GM12878 (cell line): ENCODE measurements around the gene SETD4. TPM values are rescaled to one million over a fixed set of nuclear protein-coding genes. Genes with fewer than 3 reads are reported as not detected.

Experiments
- BHLHE40 ChIP-seq, 2 experiments: fragments of 450-650 bp in 1 of 2; IDR thresholded peaks; 2 replicates each; pipeline ENCODE4 v1.6.1; 2011 to 2017; ENCODE audit warnings: low read depth in 2 of 2, borderline replicate concordance in 1 of 2, improper control_type of control experiment in 1 of 2, low read length in 1 of 2, mild to moderate bottlenecking in 1 of 2
- BRCA1 ChIP-seq: IDR thresholded peaks from 2 replicates; pipeline ENCODE4 v1.6.1; 2011; ENCODE audit warnings: low read depth, low read length, improper control_type of control experiment
- CREM ChIP-seq: IDR thresholded peaks from 2 replicates; pipeline ENCODE4 v1.6.1; 2014; ENCODE audit warnings: antibody characterized with exemption, low read depth
- GATAD2B ChIP-seq: fragments of 450-650 bp; conservative IDR thresholded peaks from 2 replicates; pipeline ENCODE4 v1.6.1; 2017; ENCODE audit warnings: low read depth, mild to moderate bottlenecking, moderate library complexity
- HDAC2 ChIP-seq: fragments of 200-600 bp; sonication (generic); IDR thresholded peaks from 2 replicates; pipeline ENCODE4 v1.6.1; 2017
- IKZF1 ChIP-seq: fragments of 450-650 bp; conservative IDR thresholded peaks from 2 replicates; pipeline ENCODE4 v1.6.1; 2017; ENCODE audit warnings: antibody characterized with exemption, mild to moderate bottlenecking
- KAT2A ChIP-seq: conservative IDR thresholded peaks from 2 replicates; pipeline ENCODE4 v1.6.1; 2011; ENCODE audit warnings: low read depth, low read length; ENCODE audit not compliant: control insufficient read depth
- MEF2B ChIP-seq: fragments of 450-650 bp; IDR thresholded peaks from 2 replicates; pipeline ENCODE4 v1.6.1; 2018; ENCODE audit warnings: mild to moderate bottlenecking, moderate library complexity; ENCODE audit not compliant: partially characterized antibody, poor library complexity, severe bottlenecking
- NBN ChIP-seq: fragments of 450-650 bp; IDR thresholded peaks from 2 replicates; pipeline ENCODE4 v1.6.1; 2016
- NFYB ChIP-seq: IDR thresholded peaks from 2 replicates; pipeline ENCODE4 v1.6.1; 2011; ENCODE audit warnings: low read depth, mild to moderate bottlenecking, low read length, improper control_type of control experiment, moderate library complexity; ENCODE audit not compliant: insufficient read depth
- NR2F1 ChIP-seq: fragments of 450-650 bp; conservative IDR thresholded peaks from 2 replicates; pipeline ENCODE4 v1.6.1; 2017; ENCODE audit warnings: mild to moderate bottlenecking
- PAX8 ChIP-seq: fragments of 450-650 bp; IDR thresholded peaks from 2 replicates; pipeline ENCODE4 v1.6.1; 2017; ENCODE audit warnings: mild to moderate bottlenecking, moderate library complexity
- PML ChIP-seq: IDR thresholded peaks from 2 replicates; pipeline ENCODE4 v1.6.1; 2012; ENCODE audit warnings: low read length, inconsistent platforms
- POLR2AphosphoS5 ChIP-seq: IDR thresholded peaks from 2 replicates; pipeline ENCODE4 v1.6.1; 2011; ENCODE audit warnings: mild to moderate bottlenecking, low read length, inconsistent platforms
- RAD51 ChIP-seq: fragments of 450-650 bp; IDR thresholded peaks from 2 replicates; pipeline ENCODE4 v1.6.1; 2016; ENCODE audit warnings: moderate library complexity, mild to moderate bottlenecking, inconsistent platforms
- RBBP5 ChIP-seq: fragments of 200-600 bp; sonication (generic); conservative IDR thresholded peaks from 2 replicates; pipeline ENCODE4 v1.6.1; 2016
- RCOR1 ChIP-seq: conservative IDR thresholded peaks from 2 replicates; pipeline ENCODE4 v1.6.1; 2012; ENCODE audit warnings: low read depth, low read length, improper control_type of control experiment
- SMARCA5 ChIP-seq: fragments of 450-650 bp; IDR thresholded peaks from 2 replicates; pipeline ENCODE4 v1.6.1; 2017; ENCODE audit warnings: mild to moderate bottlenecking
- SP1 ChIP-seq: IDR thresholded peaks from one replicate; pipeline ENCODE4 v1.6.1; 2011; ENCODE audit warnings: low read depth, low read length
- STAT1 ChIP-seq: fragments of 450-650 bp; conservative IDR thresholded peaks from 2 replicates; pipeline ENCODE4 v1.6.1; 2014; ENCODE audit warnings: antibody characterized with exemption, mild to moderate bottlenecking
- YY1 ChIP-seq: IDR thresholded peaks from 2 replicates; pipeline ENCODE4 v1.6.1; 2011; ENCODE audit warnings: low read depth, mild to moderate bottlenecking, low read length
- ZNF207 ChIP-seq: fragments of 450-650 bp; IDR thresholded peaks from 2 replicates; pipeline ENCODE4 v1.6.1; 2014; ENCODE audit warnings: antibody characterized with exemption, mild to moderate bottlenecking, borderline replicate concordance
- polyA plus RNA-seq, 11 experiments: library from polyadenylated mRNA; depleted of rRNA in 4 of 11; unstranded in 6 of 11; stranded (reverse) in 5 of 11; fragments of >200 nt; fragmentation: Nextera tagmentation in 4 of 11; fragmentation: Illumina TruSeq in 1 of 11; extraction: Ambion mirVana in 4 of 11; extraction: Trizol in 1 of 11; gene quantifications; 1 replicate in 1 of 11; 2 replicates in 10 of 11; pipeline versions ENCODE4 v1.2.1 to v1.2.3, GENCODE V29; 2011 to 2016; ENCODE audit warnings: inconsistent platforms in 2 of 11, missing spikeins in 2 of 11, low read depth in 1 of 11
- total RNA-seq, 4 experiments: library from RNA; depleted of rRNA in 3 of 4; stranded (reverse); fragments of >200 nt in 3 of 4; fragmentation: Illumina TruSeq in 1 of 4; extraction: Trizol in 1 of 4; gene quantifications; 2 replicates each; pipeline versions ENCODE4 v1.2.1 to v1.2.3, GENCODE V29; 2013 to 2021
- TF ChIP-seq, protein P1 (sequence below): IDR thresholded peaks from 2 replicates; pipeline ENCODE4 v1.6.1; 2011; ENCODE audit warnings: low read depth, low read length, improper control_type of control experiment, borderline replicate concordance
- TF ChIP-seq, protein P2 (sequence below): IDR thresholded peaks from 2 replicates; pipeline ENCODE4 v1.6.1; 2011; ENCODE audit warnings: borderline replicate concordance, low read depth, mild to moderate bottlenecking, moderate library complexity, mixed read lengths, low read length; ENCODE audit not compliant: insufficient read depth; ENCODE audit errors: extremely low read length
- TF ChIP-seq, protein P3 (sequence below): fragments of 150-350 bp; IDR thresholded peaks from 2 replicates; pipeline ENCODE4 v1.6.1; 2014; ENCODE audit warnings: mild to moderate bottlenecking, low read depth, low read length
- TF ChIP-seq, protein P4 (sequence below): IDR thresholded peaks from 2 replicates; pipeline ENCODE4 v1.6.1; 2011; ENCODE audit warnings: borderline replicate concordance, low read depth, mild to moderate bottlenecking, moderate library complexity, low read length; ENCODE audit not compliant: insufficient read depth, poor library complexity, severe bottlenecking

Gene SETD4
- total and polyA plus RNA-seq, 10 of the 15 experiments (the other 5 are each of a cell fraction or from before 2014, with no cell fraction given), result 10.3 to 37.0 (median 18.6) TPM

- TF ChIP-seq, protein P1, sequence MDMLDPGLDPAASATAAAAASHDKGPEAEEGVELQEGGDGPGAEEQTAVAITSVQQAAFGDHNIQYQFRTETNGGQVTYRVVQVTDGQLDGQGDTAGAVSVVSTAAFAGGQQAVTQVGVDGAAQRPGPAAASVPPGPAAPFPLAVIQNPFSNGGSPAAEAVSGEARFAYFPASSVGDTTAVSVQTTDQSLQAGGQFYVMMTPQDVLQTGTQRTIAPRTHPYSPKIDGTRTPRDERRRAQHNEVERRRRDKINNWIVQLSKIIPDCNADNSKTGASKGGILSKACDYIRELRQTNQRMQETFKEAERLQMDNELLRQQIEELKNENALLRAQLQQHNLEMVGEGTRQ, result no peak
- TF ChIP-seq, protein P2, sequence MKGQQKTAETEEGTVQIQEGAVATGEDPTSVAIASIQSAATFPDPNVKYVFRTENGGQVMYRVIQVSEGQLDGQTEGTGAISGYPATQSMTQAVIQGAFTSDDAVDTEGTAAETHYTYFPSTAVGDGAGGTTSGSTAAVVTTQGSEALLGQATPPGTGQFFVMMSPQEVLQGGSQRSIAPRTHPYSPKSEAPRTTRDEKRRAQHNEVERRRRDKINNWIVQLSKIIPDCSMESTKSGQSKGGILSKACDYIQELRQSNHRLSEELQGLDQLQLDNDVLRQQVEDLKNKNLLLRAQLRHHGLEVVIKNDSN, result no peak
- TF ChIP-seq, protein P3, sequence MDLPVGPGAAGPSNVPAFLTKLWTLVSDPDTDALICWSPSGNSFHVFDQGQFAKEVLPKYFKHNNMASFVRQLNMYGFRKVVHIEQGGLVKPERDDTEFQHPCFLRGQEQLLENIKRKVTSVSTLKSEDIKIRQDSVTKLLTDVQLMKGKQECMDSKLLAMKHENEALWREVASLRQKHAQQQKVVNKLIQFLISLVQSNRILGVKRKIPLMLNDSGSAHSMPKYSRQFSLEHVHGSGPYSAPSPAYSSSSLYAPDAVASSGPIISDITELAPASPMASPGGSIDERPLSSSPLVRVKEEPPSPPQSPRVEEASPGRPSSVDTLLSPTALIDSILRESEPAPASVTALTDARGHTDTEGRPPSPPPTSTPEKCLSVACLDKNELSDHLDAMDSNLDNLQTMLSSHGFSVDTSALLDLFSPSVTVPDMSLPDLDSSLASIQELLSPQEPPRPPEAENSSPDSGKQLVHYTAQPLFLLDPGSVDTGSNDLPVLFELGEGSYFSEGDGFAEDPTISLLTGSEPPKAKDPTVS, result no peak
- TF ChIP-seq NFYB (no peak), RBBP5 (no peak), BRCA1 (no peak), RAD51 (no peak), NBN (no peak), STAT1 (no peak), POLR2AphosphoS5 (no peak), IKZF1 (no peak), RCOR1 (no peak), HDAC2 (no peak), SP1 (no peak), PML (no peak), NR2F1 (no peak), YY1 (peak; percentile 66; the same call in 1 of the 2 replicates), BHLHE40 (IDR thresholded peaks at IDR 0.05; ENCODE audit: borderline replicate concordance in 1 of 2, low read depth in 2 of 2, low read length in 1 of 2) (0 out of 4 replicates have a peak, but pooled peaks of 1 of the 2 experiments have one; percentile 28), KAT2A (no peak), CREM (no peak), PAX8 (no peak), MEF2B (peak; percentile 60), SMARCA5 (peak; percentile 23; the same call in 1 of the 2 replicates), GATAD2B (no peak), ZNF207 (no peak)
- TF ChIP-seq, protein P4, sequence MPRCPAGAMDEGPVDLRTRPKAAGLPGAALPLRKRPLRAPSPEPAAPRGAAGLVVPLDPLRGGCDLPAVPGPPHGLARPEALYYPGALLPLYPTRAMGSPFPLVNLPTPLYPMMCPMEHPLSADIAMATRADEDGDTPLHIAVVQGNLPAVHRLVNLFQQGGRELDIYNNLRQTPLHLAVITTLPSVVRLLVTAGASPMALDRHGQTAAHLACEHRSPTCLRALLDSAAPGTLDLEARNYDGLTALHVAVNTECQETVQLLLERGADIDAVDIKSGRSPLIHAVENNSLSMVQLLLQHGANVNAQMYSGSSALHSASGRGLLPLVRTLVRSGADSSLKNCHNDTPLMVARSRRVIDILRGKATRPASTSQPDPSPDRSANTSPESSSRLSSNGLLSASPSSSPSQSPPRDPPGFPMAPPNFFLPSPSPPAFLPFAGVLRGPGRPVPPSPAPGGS, result no peak
Measured at GRCh38 chr21:36028127-36029069, 31.9 kb downstream of the SETD4 start (continued).
